ENCODE data around the gene RPS14. TPM values are rescaled to one million over a fixed set of nuclear protein-coding genes. Genes with fewer than 3 reads are reported as not detected.
A peak's percentile ranks its signal among the peaks of the same experiment; 100 is the strongest.

The RPS14 gene
- polyA plus RNA-seq, 1 of the 3 experiments (the other 2 are of a cell fraction): 10,227 TPM

DNA sequence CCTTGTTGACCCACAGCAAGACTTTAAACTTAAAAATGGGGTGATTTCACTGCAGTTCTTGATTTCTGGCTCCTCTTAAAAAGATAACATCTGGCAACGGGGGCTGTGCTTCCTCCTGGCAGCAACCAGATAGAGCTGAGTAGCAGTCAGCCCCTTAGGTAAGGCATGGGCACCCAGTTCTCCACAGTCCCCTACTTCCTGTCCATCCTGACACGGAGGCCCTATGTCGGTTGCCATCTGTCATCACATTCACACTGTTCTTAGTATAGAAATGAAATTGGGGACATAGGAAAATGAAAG lies 48.5 kb downstream of the RPS14 start (continued):
- TF ChIP-seq, protein P1, sequence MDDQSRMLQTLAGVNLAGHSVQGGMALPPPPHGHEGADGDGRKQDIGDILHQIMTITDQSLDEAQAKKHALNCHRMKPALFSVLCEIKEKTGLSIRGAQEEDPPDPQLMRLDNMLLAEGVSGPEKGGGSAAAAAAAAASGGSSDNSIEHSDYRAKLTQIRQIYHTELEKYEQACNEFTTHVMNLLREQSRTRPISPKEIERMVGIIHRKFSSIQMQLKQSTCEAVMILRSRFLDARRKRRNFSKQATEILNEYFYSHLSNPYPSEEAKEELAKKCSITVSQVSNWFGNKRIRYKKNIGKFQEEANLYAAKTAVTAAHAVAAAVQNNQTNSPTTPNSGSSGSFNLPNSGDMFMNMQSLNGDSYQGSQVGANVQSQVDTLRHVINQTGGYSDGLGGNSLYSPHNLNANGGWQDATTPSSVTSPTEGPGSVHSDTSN (IDR thresholded peaks at IDR 0.05): no peak
- TF ChIP-seq RAD21 (IDR thresholded peaks at IDR 0.05; ENCODE audit: low read length): no peak
- TF ChIP-seq, protein P2, sequence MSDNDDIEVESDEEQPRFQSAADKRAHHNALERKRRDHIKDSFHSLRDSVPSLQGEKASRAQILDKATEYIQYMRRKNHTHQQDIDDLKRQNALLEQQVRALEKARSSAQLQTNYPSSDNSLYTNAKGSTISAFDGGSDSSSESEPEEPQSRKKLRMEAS (IDR thresholded peaks at IDR 0.05; ENCODE audit: low read depth): no peak
- TF ChIP-seq, protein P3, sequence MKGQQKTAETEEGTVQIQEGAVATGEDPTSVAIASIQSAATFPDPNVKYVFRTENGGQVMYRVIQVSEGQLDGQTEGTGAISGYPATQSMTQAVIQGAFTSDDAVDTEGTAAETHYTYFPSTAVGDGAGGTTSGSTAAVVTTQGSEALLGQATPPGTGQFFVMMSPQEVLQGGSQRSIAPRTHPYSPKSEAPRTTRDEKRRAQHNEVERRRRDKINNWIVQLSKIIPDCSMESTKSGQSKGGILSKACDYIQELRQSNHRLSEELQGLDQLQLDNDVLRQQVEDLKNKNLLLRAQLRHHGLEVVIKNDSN (IDR thresholded peaks at IDR 0.05; ENCODE audit: borderline replicate concordance, low read depth): no peak
- TF ChIP-seq, protein P4, sequence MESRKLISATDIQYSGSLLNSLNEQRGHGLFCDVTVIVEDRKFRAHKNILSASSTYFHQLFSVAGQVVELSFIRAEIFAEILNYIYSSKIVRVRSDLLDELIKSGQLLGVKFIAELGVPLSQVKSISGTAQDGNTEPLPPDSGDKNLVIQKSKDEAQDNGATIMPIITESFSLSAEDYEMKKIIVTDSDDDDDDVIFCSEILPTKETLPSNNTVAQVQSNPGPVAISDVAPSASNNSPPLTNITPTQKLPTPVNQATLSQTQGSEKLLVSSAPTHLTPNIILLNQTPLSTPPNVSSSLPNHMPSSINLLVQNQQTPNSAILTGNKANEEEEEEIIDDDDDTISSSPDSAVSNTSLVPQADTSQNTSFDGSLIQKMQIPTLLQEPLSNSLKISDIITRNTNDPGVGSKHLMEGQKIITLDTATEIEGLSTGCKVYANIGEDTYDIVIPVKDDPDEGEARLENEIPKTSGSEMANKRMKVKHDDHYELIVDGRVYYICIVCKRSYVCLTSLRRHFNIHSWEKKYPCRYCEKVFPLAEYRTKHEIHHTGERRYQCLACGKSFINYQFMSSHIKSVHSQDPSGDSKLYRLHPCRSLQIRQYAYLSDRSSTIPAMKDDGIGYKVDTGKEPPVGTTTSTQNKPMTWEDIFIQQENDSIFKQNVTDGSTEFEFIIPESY (IDR thresholded peaks at IDR 0.05; ENCODE audit: borderline replicate concordance, low read depth): no peak
- TF ChIP-seq YY1 (IDR thresholded peaks at IDR 0.05; ENCODE audit: low read depth): no peak
- no peak for TF ChIP-seq GABPA (IDR thresholded peaks at IDR 0.05; ENCODE audit: low read depth)
- no peak for TF ChIP-seq NRF1 (IDR thresholded peaks at IDR 0.05; ENCODE audit: low read depth, low read length)

DNA sequence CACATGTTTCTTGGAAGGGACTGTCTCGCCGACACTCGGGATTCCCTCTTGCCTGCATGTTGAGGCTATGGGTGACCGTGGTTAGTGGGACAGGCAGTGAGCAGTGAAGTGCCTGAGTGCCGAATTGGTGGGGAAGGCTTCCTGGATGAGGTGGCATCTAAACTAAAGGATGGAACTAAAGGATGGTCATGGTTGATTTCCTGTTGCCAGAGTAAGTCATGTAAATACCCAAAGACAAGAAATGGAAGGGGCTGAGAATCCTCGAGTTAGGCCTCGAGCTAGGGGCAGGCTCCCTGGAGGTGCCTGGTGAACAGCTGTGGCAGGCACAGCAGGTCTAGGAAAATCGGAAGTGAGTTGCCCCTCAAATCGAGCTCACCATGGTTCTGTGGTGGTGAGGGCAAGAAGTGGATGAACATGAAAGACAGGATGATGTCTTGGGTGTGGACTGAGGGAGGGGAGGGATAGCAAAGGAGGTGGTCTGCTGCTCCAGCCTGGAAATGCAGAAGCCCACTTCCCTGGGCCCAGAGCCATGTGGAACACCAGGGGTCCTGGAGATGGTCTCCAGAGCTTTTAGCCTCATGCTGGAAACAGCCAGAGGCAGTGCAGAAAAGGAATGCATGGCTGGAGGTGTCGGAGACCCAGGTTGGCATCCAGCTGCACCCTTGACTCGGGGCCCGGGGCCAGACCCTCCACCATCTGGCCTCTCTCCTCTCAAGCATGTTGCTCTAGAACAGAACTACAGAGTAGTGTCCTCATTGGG lies 49.0 kb downstream of the RPS14 start:
- WGBS (ENCODE audit: low lambda C conversion rate): 88% methylated on average over 12 of the region's 12 CpGs
- no peaks in the 10 kb centered on the region for H3K9me2 ChIP-seq
- ChIA-PET CTCF (interaction anchor here (0.6 to 1.9 kb wide), 7 partner anchors 9 to 68 kb away, joined by 3 to 5 read pairs (median 4); no protein-coding TSS in a partner anchor), POLR2A (no interaction called here)
- peaks cover 7 to 61% of the 10 kb centered on the region in 2 experiments for H3K36me3 ChIP-seq (replicated peaks in 1 of 2; ENCODE audit: control insufficient read depth in 1 of 2, insufficient read depth in 2 of 2, low read length in 1 of 2)
- H3K4me3 ChIP-seq (ENCODE audit: low read depth in 2 of 2, low read length in 1 of 2): no peak overlapping the region
- H3K79me2 ChIP-seq (ENCODE audit: insufficient read depth): no peaks in the 10 kb centered on the region
- H4K20me1 ChIP-seq (ENCODE audit: insufficient read depth): no peaks in the 10 kb centered on the region
- DNase-seq: no peak
- H2AFZ ChIP-seq (ENCODE audit: low read depth): no peak overlapping the region
- no peaks in the 10 kb centered on the region for H3K9me3 ChIP-seq
- H3K4me1 ChIP-seq (ENCODE audit: control insufficient read depth in 1 of 2, insufficient read depth in 2 of 2, low read depth in 1 of 2, low read length in 1 of 2): peaks cover 0 to 4% of the 10 kb centered on the region in 2 experiments; a peak in 1 of 4 replicates
- H3K27me3 ChIP-seq (ENCODE audit: insufficient read depth): no peaks in the 10 kb centered on the region
- H3F3A ChIP-seq (replicated peaks; ENCODE audit: insufficient read depth): peaks cover 7% of the 10 kb centered on the region
- H3K9ac ChIP-seq: no peak overlapping the region
- no peak overlapping the region for H3K4me2 ChIP-seq
- TF ChIP-seq TCF12 (IDR thresholded peaks at IDR 0.05) (no peak), YY1 (IDR thresholded peaks at IDR 0.05; ENCODE audit: low read depth) (no peak), RCOR1 (IDR thresholded peaks at IDR 0.05; ENCODE audit: low read length) (no peak), CHD2 (IDR thresholded peaks at IDR 0.05; ENCODE audit: low read length, partially characterized antibody) (no peak)
- TF ChIP-seq, protein P5, sequence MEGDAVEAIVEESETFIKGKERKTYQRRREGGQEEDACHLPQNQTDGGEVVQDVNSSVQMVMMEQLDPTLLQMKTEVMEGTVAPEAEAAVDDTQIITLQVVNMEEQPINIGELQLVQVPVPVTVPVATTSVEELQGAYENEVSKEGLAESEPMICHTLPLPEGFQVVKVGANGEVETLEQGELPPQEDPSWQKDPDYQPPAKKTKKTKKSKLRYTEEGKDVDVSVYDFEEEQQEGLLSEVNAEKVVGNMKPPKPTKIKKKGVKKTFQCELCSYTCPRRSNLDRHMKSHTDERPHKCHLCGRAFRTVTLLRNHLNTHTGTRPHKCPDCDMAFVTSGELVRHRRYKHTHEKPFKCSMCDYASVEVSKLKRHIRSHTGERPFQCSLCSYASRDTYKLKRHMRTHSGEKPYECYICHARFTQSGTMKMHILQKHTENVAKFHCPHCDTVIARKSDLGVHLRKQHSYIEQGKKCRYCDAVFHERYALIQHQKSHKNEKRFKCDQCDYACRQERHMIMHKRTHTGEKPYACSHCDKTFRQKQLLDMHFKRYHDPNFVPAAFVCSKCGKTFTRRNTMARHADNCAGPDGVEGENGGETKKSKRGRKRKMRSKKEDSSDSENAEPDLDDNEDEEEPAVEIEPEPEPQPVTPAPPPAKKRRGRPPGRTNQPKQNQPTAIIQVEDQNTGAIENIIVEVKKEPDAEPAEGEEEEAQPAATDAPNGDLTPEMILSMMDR (IDR thresholded peaks at IDR 0.05): no peak
- peak overlapping the region in 1 of 2 experiments; percentile 43; a peak in 1 of 4 replicates for H3K27ac ChIP-seq (ENCODE audit: low read depth in 2 of 2, low read length in 1 of 2)

All from SK-N-SH (cell line).